ENCODE data around the gene C18orf54.

The C18orf54 gene

GRCh38 chr18:54388203-54389142 lies 30.8 kb downstream of the C18orf54 start:
- DNase-seq (ENCODE audit: extremely low read depth, insufficient read length): peak; percentile 44
- no peak for TF ChIP-seq CTCF (IDR thresholded peaks at IDR 0.05; ENCODE audit: insufficient read depth, low read length, poor library complexity, severe bottlenecking)
- Histone ChIP-seq H3K27me3 (replicated peaks; ENCODE audit: control insufficient read depth, insufficient read depth, low read length) (no peaks in the 10 kb centered on the region), H3K4me3 (replicated peaks; ENCODE audit: low read depth, low read length) (no peak overlapping the region), H3K36me3 (ENCODE audit: control insufficient read depth, insufficient read depth, low read length) (no peaks in the 10 kb centered on the region)

- H3K36me3 ChIP-seq (ENCODE audit: control insufficient read depth, insufficient read depth, low read length): no peaks in the 10 kb centered on the region
- H3K4me3 ChIP-seq (replicated peaks; ENCODE audit: low read depth, low read length): no peak overlapping the region
- no peaks in the 10 kb centered on the region for H3K27me3 ChIP-seq (replicated peaks; ENCODE audit: control insufficient read depth, insufficient read depth, low read length)
- DNase-seq (ENCODE audit: extremely low read depth, insufficient read length): no peak
- no peak for TF ChIP-seq CTCF (IDR thresholded peaks at IDR 0.05; ENCODE audit: insufficient read depth, low read length, poor library complexity, severe bottlenecking)
Measured at GRCh38 chr18:54389143-54389505, 31.4 kb downstream of the C18orf54 start.

GRCh38 chr18:54390838-54391237 lies 33.1 kb downstream of the C18orf54 start:
- TF ChIP-seq CTCF (IDR thresholded peaks at IDR 0.05; ENCODE audit: insufficient read depth, low read length, poor library complexity, severe bottlenecking): no peak
- DNase-seq (ENCODE audit: extremely low read depth, insufficient read length): no peak
- Histone ChIP-seq H3K4me3 (replicated peaks; ENCODE audit: low read depth, low read length) (no peak overlapping the region), H3K36me3 (ENCODE audit: control insufficient read depth, insufficient read depth, low read length) (no peaks in the 10 kb centered on the region), H3K27me3 (replicated peaks; ENCODE audit: control insufficient read depth, insufficient read depth, low read length) (no peaks in the 10 kb centered on the region)

- peak; percentile 62 for TF ChIP-seq CTCF (IDR thresholded peaks at IDR 0.05; ENCODE audit: insufficient read depth, low read length, poor library complexity, severe bottlenecking)
- no peak overlapping the region for H3K4me3 ChIP-seq (replicated peaks; ENCODE audit: low read depth, low read length)
- no peaks in the 10 kb centered on the region for H3K27me3 ChIP-seq (replicated peaks; ENCODE audit: control insufficient read depth, insufficient read depth, low read length)
- DNase-seq (ENCODE audit: extremely low read depth, insufficient read length): peak; percentile 19
- no peaks in the 10 kb centered on the region for H3K36me3 ChIP-seq (ENCODE audit: control insufficient read depth, insufficient read depth, low read length)
Measured at GRCh38 chr18:54392543-54393023, 34.9 kb downstream of the C18orf54 start.

GRCh38 chr18:54393648-54394294 lies 36.1 kb downstream of the C18orf54 start:
- TF ChIP-seq CTCF (IDR thresholded peaks at IDR 0.05; ENCODE audit: insufficient read depth, low read length, poor library complexity, severe bottlenecking): no peak
- H3K36me3 ChIP-seq (ENCODE audit: control insufficient read depth, insufficient read depth, low read length): no peaks in the 10 kb centered on the region
- DNase-seq (ENCODE audit: extremely low read depth, insufficient read length): no peak
- no peaks in the 10 kb centered on the region for H3K27me3 ChIP-seq (replicated peaks; ENCODE audit: control insufficient read depth, insufficient read depth, low read length)
- H3K4me3 ChIP-seq (replicated peaks; ENCODE audit: low read depth, low read length): no peak overlapping the region

Measured in GM06990 (cell line).